ENCODE measurements around the gene PLA2G4C.

PLA2G4C gene, protein sequence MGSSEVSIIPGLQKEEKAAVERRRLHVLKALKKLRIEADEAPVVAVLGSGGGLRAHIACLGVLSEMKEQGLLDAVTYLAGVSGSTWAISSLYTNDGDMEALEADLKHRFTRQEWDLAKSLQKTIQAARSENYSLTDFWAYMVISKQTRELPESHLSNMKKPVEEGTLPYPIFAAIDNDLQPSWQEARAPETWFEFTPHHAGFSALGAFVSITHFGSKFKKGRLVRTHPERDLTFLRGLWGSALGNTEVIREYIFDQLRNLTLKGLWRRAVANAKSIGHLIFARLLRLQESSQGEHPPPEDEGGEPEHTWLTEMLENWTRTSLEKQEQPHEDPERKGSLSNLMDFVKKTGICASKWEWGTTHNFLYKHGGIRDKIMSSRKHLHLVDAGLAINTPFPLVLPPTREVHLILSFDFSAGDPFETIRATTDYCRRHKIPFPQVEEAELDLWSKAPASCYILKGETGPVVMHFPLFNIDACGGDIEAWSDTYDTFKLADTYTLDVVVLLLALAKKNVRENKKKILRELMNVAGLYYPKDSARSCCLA

DNA sequence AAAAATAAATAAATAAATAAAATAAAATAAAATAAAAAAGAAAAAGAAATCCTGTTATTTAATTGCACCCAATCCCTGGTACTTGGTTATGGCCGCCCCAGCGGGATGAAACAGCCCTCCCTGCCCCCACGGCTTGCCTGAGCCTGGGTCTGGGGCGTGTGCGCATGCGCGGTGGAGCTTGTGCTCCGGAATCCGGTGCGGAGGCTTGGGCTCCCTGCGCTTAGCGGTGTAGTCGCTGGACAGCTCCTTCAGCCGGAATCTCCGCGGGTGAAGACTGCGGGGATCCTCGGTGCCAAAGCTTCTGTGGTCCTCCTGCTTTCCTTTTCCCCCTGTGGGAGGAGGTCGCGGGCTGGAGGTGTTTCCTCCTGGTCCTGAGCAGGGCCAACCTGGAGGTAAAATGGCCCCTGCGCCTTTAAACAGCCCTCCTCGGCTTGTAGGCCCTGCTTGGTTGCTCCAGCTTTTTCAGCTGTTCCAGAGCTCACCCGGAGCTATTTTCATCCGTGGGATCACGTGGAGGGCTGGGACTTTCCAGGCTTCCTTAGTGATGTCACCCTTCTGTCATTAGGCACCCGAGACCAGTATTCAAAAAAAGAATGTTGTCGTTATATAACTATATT, at the start of gene PLA2G4C:
TSS of gene PLA2G4C (minus strand) at position 468 of the 617 bp plus-strand sequence. CDS start 4,288 bp downstream, outside the sequence.
- DNase-seq (ENCODE audit: low spot score), result peak; percentile 73

DNA sequence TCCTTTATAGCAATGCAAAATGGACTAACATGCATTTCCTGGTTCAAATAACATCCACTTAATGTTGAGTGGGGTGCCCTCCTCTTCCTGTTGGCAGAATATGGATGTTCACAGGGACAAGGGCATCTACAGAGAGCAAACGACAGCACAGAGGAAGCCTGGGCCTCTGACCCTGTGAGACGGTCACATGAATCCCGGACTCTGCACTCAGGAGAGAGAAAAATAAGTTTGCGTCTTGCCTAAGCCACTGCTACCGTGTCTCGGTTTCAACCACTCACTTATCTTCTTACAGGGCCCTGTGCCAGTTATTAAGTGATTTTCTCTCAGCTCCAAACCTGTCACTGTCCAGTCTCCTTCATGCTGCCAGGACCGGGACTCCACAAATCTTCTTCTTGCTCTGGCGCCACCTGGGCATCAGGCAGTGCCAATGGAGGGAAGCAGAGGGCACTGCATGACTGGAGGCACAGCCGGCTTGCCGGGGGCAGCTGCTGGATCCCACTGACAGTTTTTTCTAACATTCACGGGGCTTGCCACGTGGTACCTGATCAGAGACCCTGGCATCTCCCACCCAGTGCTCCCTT, 47.7 kb upstream of the PLA2G4C start:
- DNase-seq (ENCODE audit: low spot score), result no peak

DNA sequence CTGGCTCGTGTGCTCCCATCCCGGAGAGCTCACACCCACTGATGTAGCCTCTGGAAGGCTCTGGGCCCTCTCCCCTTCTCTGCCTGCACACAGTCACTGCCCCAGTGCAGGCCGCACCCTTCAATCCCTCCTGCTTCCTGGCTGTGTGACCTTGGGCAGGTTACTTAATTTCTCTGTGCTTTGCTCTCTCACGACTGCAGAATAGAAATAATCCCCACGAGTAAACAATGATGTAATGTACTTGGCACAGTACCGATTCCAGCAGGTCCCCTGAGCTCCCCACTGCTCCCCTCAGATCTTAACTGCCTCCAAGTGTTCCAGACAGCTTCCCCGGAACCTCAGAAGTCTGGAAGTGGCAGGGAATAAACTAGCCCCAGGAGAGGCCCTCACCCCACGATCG, 43.4 kb upstream of the PLA2G4C start:
- no peak for DNase-seq (ENCODE audit: low spot score)

DNA sequence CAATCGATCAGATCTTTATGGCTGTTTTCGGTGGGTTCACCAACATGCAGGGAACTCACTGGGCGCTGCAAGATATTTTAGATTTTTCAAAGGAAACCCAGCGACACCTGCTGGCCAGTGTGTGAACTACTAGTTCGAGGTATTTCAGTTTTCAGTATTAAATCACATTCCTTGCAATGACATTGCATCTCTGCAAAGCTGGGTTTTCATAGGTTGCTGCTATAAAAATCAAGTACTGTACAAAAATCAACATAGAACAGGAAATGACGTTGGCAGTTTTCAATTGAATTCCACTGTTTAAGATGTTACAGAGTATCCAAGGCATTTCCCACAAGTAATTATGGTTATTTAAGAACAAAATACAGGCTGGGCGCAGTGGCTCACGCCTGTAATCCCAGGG, 41.9 kb upstream of the PLA2G4C start:
- peak; percentile 71 for DNase-seq (ENCODE audit: low spot score)

DNA sequence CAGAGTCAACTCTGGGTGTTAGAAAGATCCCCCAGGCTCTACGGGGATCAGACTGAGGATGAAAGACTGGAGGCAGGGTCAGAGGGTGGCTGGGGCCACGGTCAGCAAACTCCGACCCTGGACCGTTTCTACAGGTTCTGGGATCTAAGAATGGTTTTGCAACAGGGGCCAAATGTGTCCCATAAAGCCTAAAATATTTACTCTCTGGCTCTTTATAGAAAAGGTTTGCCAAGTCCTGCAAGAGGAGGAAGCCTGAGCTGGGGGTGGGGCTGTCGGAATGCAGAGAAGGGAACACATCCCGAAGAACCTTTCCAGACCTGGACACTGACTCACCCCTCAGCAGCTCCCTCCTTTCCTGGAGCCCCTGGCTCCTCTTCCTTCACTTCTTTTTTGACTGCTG, 38.8 kb upstream of the PLA2G4C start:
- no peak for DNase-seq (ENCODE audit: low spot score)

DNA sequence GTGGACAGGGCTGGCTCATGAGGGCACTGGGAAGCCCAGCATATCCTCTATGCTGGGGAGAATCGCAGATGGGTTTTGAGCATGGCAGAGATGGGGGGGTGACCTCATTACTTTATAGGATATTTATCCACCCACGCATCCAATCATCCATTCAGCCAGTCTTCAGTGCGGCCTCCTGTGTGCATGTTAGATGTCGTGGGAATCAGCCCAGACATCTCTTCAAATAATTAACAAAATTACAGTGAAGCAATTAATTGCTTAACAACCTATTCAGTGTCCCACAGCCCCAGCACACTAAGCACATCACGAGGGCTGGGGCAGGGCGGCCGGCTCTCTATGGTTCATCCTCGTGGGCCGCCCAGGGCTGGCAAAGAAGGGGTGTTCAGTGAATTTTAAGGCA, 38.0 kb upstream of the PLA2G4C start:
- DNase-seq (ENCODE audit: low spot score), result no peak

DNA sequence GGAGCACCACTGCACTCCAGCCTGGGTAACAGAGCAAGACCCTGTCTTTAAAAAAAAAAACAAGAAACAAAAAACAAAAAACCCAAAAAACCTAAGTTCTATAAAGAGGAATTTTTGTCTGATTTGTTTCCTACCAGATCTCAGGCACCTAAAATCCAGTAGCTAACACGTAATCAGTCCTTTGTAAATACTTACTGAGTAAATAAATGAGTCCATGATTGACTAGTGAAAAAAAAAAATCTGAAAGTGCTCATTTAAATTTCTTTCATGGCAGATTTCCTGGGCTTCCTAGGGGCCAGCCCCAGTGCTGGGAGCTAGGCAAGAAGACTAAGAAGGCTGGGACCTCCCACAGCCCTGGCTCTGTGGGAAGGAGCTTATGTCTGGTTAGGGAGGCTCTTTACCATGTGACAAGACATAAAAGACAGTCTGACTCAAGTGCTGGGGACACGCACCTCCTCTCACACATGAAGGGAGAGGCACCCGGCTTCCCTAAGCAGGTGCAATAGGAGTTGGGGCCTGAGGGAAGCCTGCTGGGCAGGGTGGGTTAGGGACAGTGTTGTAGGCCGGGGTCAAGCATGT, 37.1 kb upstream of the PLA2G4C start:
- no peak for DNase-seq (ENCODE audit: low spot score)

DNA sequence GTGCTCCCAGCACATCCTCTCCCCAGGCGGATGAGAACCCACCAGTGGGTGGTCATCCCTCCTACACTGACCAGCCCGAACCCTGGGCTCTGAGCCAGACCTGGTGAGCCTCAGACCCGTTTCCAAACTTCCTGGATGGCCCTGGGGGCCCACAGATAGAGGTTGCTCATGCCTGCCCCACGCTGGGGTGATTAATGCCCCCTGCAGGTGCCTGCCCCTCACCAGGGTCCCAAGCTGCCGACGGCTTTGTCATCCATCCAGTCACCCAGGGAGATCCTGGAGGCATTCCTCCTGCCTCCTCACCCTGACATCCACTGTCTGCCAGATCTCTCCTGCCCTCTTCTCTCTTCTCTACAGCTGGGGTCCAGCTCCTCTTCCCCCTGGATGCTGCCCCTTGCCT, 28.4 kb upstream of the PLA2G4C start:
- DNase-seq (ENCODE audit: low spot score), result no peak

DNA sequence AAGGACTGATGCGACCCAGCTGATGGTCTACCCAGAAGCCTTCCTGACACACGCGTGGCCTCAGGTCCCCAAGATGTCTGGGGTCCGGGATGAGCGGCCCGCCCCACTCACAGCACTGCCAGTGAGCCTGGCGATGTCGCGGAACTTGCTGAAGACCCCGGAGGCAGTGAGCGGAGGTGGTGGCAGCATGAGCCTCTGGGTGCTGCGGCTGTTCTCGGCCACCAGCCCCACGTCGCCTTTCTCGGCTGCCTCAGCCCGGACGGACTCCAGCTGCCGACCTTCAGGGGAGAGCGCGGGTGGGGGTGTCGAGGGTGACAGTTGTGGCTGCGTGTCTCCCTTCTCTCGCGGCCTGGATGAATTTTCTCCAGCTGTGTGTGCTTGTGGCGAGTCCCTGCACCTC, 26.8 kb upstream of the PLA2G4C start:
- DNase-seq (ENCODE audit: low spot score), result no peak

DNA sequence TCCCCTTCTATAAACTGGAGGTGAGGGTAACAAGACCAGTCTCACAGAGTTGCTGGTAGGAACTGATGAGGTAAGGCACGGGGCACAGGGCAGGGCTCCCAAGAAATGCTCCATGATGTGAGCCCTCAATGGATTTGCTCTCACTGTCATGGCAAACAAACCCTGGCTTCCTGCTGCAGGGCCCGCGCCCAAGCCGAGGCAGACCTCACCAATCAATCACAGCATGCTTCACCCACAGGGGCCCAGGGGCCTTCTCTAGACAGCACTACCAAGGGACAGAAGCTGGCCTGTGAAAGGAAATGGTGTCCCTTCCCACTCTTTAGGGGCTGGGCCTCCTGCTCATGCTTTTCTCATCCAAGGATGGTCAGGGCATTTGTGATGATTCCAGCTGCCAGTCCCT, 25.9 kb upstream of the PLA2G4C start:
- DNase-seq (ENCODE audit: low spot score), result no peak

DNA sequence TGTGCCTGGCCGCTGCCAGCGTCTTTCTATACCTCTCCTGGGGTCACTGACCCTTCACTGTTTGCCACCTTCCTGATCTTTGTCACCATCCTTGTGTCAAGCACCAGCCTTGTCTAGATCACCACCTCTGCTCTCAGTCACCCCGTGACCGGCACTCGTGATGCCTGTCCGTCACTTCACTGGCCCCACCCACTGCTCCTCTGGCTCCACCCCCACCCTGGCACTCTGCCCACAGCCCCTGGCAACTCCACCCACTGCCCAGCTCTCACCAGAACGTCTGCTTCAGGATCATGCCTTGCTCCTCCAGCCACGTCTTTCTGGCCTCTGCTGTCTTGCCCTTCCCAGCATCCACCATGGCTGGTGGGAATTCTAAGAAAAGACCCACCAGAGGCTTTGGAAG, 24.8 kb upstream of the PLA2G4C start:
- no peak for DNase-seq (ENCODE audit: low spot score)

DNA sequence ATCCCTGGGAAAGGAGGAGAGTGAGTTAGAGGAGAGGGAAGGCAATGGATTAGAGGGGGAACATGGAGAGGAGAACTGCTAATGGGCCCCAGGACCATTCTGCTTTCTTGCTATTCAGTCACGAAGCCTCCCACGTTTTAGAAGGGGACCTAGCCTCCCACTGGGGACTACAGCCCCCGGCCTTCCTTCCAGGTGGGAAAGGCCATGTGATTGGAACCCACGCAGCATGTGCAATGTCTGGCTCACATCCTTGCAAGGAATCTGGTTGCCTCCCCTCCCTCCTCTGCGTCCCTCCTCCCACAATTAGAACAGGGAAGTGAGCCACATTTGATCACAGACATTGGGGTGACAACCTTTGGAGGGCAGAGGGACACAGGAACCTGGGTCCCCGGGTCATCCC, 22.5 kb upstream of the PLA2G4C start:
- DNase-seq (ENCODE audit: low spot score), result no peak

DNA sequence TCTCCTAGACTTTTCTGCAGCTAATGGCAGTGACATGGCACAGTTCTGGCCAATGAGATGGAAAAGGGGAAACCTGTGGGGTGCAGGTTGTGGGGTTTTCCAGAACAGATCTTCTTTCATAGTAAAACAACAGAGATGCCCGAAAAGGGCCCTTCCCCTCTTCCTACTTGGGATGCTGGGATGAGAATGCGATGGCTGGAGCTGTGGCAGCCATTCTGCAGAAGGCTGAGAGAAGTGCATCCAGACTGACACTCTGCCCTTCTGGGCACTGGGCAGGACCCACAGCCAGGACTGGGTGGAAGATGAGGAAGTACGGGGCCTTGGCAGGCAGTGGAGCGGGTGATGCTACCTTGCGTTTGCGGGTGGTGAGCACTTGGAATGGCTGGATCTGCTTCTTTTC, 16.9 kb upstream of the PLA2G4C start:
- no peak for DNase-seq (ENCODE audit: low spot score)

DNA sequence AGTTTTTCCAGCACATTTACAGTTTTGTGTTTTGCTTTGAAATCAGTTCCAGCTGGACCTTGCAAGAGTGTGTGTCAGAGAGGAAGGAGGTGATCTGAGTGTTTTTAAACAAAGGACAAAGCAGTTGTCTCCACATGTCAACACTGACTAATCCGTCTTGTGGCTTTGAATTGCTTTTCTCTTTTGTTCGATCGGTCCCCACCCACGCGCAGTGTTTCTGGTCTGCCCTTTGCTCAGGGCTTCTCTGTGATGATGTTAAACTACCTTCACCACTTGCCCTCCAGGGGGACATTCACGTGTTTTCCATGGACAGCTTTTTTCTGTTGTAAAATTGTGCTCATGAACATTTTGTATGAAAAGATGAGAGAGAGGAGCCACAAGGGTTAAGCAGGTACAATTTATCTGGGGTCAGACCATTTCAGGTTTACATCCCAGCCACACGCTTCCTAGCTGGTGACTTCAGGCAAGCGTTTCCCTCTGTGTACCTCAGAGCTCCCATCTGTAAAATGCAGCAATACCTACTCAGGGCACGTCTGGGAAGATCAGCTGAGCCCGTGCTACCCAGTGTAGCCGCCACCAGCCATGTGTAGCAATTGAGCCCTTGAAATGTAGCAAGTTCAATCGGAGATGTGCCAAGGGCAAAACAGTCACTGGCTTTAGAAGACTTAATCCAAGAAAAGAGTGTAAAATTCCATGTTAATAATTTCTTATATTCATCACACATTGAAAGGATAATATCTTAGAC, 13.5 kb upstream of the PLA2G4C start:
- no peak for DNase-seq (ENCODE audit: low spot score)

DNA sequence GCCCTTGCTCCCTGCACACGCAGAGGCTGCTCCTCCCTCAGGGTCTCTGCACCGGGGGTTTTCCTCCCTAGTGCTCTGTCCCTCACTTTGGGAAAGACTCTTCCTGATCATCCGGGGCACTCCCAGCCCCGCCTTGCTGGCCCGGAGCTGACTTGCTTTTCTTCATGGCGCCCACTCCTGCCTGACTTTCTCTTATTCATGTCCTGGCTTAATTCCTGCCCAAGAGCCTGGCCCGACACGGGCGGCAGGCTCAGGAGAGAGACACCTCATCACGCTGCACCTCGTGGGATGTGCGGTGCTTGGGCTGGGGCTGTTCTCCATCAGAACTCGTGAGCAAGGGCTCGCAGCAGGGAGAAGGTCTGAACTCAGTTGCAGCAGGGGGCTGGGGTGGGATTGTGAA, 11.8 kb upstream of the PLA2G4C start:
- DNase-seq (ENCODE audit: low spot score), result no peak

DNA sequence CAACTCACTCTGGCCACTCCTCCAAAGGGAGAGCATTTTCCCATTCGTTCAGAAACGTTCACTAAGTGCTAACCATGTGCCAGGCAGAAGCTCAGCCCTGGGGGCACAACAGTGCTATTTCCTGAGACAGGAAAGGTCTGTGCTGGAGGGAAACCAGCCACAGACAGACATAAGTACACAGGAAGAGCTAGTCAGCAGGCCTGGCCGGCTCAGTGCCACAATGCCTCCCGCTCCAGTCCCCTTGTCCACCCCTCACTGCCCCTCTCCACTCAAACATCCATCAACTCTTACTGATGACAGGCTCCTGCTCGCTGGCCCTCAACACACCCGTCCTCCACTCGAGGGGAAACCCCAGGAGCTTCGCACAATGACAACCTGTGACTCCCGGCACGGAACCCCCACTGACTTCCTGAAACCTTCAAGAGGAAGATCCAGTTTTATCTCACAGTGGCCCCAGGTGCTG, 11.3 kb upstream of the PLA2G4C start:
- no peak for DNase-seq (ENCODE audit: low spot score)

DNA sequence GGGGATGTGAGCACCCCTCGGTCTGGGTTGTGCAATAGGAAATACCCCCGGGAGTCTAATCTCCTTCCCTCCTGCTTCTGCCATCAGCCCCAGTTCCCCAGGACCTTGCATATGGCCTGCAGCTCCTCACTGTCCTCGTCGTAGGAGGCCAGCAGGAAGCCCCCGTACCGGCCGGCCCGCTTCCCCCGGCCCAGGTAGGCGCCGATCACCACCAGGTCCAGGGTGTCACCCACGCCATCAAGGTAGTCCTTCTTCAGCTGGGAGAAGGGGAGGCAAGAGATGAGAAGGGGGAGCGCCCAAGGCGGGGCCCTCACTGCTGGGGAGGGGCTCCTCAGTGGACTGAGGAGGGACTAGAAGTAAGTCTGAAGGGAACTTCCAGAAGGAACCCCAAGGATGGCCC, 10.4 kb upstream of the PLA2G4C start:
- no peak for DNase-seq (ENCODE audit: low spot score)

DNA sequence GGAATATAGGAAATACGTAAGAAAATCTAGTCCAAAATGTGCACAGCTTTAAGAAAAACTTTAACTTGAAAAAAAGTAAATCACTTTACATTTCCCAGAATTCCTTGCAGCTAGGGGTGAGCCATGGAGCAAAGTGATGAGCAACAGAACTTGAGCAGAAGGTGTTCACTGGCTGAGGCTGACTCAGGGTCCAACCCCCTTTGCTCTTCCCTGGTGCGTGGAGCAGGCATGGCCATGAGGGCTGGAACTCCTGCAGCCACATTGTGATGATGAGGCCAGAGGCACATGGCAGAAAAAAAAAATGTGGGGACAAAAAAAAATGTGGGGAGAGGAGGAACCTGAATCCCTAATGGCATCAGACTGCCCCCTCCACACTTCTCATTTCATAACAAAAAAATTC, 9.9 kb upstream of the PLA2G4C start:
- DNase-seq (ENCODE audit: low spot score), result no peak

DNA sequence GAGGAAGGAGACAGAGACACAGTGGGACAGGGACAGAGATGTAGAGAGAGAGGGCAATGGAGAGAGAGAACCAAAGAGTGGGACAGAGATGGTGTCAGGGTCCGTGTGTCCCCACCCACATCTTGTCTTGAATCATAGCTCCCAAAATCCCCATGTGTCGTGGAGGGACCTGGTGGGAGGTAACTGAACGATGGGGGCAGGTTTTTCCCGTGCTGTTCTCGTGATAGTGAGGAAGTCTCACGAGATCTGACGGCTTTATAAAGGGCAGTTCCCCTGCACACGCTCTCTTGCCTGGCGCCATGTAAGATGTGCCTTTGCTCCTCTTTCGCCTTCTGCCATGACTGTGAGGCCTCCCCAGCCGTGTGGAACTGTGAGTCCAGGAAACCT, 7.5 kb upstream of the PLA2G4C start:
- DNase-seq (ENCODE audit: low spot score), result no peak

DNA sequence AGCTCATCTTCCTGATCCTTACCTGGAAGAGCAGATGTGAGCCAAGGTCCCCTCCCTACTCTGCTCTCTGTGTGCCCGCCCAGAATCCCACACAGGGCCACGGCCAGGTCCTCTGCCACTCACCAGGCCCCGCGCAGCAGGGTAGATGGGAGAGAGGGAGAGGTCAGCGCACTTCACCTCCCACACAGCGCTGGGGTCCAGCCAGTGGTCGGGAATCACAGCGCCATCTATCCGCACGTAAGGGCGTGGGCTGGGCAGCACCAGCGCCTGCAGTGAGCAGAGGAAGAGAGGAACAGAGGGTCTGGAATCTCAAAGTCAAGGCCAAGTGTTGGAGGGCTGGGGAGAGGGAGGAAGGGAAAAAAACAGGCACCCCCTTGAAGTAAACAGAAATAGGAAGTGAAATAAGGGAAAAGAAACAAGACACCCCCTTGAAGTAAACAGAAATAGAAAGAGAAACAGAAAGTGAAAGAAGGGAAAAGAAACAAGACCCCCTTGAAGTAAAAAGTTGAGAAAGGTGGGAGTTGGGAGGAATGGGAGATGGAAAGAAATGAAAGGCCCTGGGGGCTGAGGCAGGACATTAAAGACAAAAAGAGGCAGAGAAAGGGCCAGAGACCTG, 7.0 kb upstream of the PLA2G4C start:
- no peak for DNase-seq (ENCODE audit: low spot score)

DNA sequence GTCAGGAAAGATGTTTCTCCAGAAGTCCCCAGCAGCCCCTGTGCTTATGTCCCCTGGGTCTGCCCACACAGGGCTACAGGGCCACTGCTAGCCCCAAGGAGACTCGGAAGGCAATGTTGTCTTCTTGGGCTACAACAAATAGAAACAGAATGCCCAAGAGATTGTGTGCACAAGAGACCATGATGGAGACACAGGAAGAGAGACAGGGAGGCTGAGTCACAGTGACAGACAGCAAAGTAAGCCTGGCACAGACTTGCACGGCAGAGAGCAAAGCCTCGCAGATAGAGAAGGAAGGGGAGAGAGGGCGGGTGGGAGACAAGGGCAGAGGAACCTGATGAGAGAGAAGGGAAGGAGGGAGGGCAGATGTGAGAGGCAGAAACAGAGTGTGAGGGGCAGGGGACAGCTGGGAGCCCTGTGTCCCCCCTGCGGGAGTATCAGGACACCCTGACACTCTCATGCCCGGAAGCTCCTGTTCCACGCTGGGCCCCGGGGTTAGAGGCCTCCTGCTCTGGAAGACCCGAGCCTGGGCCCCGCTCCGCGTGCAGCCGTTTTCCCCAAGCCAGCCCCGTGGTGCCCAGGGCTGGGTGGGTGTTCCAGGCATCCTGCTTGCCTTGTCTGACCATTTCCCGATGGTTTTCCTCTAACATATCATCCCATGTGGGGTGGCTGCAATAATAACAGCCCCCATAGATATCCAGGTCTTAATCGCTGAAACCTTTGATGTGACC, 2.7 kb upstream of the PLA2G4C start:
- no peak for DNase-seq (ENCODE audit: low spot score)
